Peyer's patch (tissue), 4 donors: ENCODE data around the gene FAM98B.

ENCODE experiments used
- CTCF ChIP-seq, 6 experiments: fragments of 450-650 bp in 4 of 6; fragments of 200-600 bp in 2 of 6; sonication (generic) in 1 of 6; IDR thresholded peaks; one replicate each; pipeline ENCODE4 v1.5.1; 2017 to 2019; ENCODE audit warnings: antibody characterized with exemption in 6 of 6, mild to moderate bottlenecking in 3 of 6, moderate library complexity in 1 of 6
- POLR2A ChIP-seq, 2 donors: fragments of 450-650 bp; IDR thresholded peaks; one replicate each; pipeline ENCODE4 v1.5.1; 2017; ENCODE audit warnings: antibody characterized with exemption in 2 of 2, mild to moderate bottlenecking in 2 of 2, moderate library complexity in 2 of 2

- TF ChIP-seq CTCF (IDR thresholded peaks at IDR 0.05), result no peak
- TF ChIP-seq POLR2A (IDR thresholded peaks at IDR 0.05), result no peak
Observed at GRCh38 chr15:38460543-38460942, 6.6 kb downstream of the FAM98B start.
